Epithelial cell of proximal tubule (primary cell): Measurements from ENCODE around the gene PAX7. TPM values are rescaled to one million over a fixed set of nuclear protein-coding genes. Genes with fewer than 3 reads are reported as not detected.

Experiments
- DNase-seq: peaks from one replicate; pipeline ENCODE4 v3.0.0-alpha.2; 2011; ENCODE audit warnings: low read depth
- H3K4me3 ChIP-seq: 2 replicates; pipeline ENCODE4 v1.5.1; 2011; ENCODE audit warnings: low read depth, mild to moderate bottlenecking, low read length
- CTCF ChIP-seq: conservative IDR thresholded peaks from 2 replicates; pipeline ENCODE4 v1.5.1; 2012; ENCODE audit warnings: low read depth, mild to moderate bottlenecking, low read length
- total RNA-seq: library from RNA; depleted of rRNA; stranded (reverse); fragments of >200 nt; gene quantifications from 2 replicates; pipeline ENCODE4 v1.2.3, GENCODE V29; 2015

PAX7 gene
- total RNA-seq, 1 donor from 2014 or later, result not detected

- no peak overlapping the region for H3K4me3 ChIP-seq
- TF ChIP-seq CTCF, result no peak
- DNase-seq, result no peak
Observed at GRCh38 chr1:18793164-18793563, 162.5 kb downstream of the PAX7 start.

- TF ChIP-seq CTCF, result no peak
- H3K4me3 ChIP-seq, result no peak overlapping the region
- no peak for DNase-seq
Observed at GRCh38 chr1:18794051-18794450, 163.4 kb downstream of the PAX7 start.

GRCh38 chr1:18794561-18794960 lies 163.9 kb downstream of the PAX7 start:
- no peak for DNase-seq
- H3K4me3 ChIP-seq, result no peak overlapping the region
- TF ChIP-seq CTCF, result peak; percentile 22

GRCh38 chr1:18795002-18795689 lies 164.5 kb downstream of the PAX7 start:
- no peak for TF ChIP-seq CTCF
- H3K4me3 ChIP-seq, result no peak overlapping the region
- DNase-seq, result no peak

GRCh38 chr1:18796950-18797349 lies 166.3 kb downstream of the PAX7 start:
- no peak for DNase-seq
- H3K4me3 ChIP-seq, result no peak overlapping the region
- no peak for TF ChIP-seq CTCF

Other genes starting within 250 kb of the PAX7 start
- gene KLHDC7A, start 149.9 kb upstream of the PAX7 start, total RNA-seq, result 0.98 and 1.6 TPM in 2 replicates
- gene TAS1R2, start 228.8 kb downstream of the PAX7 start, total RNA-seq, result not detected in 2 replicates